Measurements from ENCODE around the gene GPR39.

Gene GPR39

DNA sequence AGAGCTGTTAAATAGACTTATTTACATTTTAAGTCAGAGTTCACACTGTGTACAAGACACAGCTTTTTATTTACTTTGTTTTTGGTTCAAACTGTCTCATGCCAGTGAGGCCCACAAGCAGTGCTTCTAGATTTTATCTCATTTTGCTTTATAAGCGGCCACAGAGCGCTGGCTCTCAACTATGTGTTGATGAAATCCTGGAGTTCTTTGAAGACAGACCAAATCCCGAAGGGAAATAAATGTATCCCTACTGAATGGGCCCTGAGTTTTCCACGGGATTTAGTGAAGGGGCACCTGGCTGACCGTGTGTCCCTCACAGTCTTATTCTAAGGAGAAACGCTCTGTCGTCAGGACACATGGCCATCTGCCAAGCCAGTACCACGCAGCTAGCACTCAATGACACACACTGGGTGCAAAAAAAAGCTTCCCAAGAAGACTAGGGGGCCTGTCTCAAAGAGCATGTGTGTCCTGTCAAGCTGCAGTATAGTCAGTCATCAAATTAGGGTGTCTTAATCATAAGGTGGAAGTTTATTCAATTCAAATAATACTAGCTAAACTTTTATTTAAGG lies 230.0 kb downstream of the GPR39 start:
- no peak for DNase-seq

DNA sequence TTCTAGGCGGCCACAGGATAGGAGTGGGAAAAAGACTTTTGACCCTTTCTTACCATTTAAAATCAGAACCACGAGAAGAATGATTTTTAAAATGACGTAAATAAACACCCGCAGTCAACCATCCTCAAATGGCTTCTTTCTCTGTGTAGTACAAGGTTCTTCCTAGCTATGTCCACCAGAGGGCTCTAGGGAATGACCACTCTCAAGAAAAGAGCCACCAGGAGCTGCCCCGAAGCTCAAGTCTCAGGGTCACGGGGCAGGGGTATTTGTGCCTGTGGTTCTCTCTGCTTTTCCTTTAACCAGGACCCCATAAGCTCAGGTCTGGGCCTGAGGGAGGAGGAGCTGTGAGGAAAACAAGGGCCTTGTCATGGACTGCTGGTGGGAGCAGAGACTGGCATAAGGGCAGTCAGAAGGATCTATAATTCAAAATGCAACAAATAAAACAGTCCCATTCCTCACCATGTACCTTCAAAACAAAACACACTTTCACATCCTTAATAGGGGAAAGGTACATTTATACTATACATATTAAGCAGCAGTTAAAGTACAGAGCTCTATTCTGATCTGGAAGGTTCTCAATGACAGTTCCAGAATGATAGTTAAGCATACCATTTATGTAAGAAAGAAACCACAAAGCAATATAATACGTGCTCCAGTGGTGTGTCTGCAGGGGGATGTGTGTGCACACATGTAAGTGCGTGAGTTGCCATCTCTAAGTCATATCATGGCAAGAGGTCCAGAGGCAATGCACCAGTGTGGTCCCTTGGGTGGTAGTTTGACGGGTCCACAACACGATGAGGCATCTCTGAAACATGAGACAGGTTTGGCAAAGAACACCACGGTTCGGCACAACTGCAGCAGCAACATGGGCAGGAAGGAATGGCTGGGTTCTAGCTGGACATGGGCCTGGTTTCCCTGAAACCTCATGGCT lies 234.8 kb downstream of the GPR39 start:
- DNase-seq = no peak

DNA sequence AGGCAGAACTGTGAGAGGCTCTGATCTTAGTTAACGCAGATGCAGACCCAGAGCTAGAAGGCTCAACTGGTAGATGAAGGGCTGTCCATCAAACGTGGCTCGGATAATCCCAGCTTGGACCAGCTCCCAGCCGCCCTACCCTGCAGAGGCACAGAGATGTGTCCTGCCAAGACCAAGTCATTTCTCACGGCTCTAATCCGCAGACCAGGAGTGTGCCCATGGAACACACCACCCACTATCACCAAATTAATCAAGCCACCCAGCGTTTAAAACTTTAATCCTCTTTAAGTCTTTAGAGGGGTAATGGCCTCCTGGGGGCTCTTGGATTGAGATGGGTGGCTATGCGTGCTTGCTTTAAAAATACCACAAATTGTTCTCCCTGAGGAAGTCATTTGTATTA lies 235.9 kb downstream of the GPR39 start:
- no peak for DNase-seq

DNA sequence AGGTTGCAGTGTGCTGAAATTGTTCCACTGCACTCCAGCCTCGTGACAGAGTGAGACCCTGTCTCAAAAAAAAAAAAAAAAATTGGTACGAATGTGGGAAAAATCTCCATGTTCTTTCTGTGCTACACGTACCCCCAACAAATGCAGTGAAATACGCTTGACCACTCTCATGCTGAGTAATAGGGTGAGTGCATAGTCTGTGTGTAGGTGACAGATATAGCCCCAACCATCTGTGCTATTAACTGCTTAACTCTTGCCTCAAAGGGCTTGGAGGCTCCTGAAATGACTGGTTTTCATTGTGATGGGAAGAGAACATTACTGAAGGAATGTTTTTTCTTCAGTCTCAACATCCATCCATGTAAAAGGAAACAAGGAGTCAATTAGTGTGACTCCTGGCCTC lies 237.7 kb downstream of the GPR39 start:
- no peak for DNase-seq

- DNase-seq = no peak
Observed at GRCh38 chr2:132654968-132655367, 238.4 kb downstream of the GPR39 start.

DNA sequence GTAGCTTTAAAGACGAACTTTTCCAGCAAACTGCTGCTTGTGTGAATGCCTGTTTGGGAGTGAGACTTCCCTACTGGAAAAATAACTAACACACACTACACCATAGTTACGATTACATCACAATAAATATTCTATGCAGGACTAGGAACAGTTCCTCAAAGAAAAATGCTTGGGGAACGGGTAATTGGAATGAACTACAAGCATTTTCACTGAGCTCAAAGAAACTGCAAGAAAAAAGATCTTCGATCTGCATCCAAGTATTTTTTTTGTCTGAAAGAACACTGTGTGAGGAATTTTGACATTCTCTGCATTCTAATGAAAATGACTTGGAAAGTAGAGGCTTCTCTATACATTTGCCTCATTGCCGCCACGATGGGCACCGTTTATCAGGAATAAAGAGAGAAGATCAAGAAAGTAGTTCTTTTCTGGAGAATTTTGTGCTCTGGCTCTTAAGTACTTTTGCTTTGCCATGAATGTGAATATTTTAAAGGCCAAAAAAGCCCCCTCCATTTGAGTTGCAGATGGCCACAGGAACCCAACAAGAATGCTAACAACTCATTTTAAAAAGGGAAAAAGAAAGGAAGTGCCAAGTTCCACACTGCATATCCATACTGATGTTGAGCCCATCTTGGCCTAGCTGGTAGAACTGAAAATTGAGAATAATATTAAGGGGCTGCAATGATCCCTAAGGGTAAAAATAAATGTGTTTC lies 239.8 kb downstream of the GPR39 start:
- DNase-seq = no peak

GRCh38 chr2:132659331-132659730 lies 242.7 kb downstream of the GPR39 start:
- DNase-seq = no peak

- no peak for DNase-seq
Observed at GRCh38 chr2:132662732-132663131, 246.1 kb downstream of the GPR39 start.

GRCh38 chr2:132664096-132664495 lies 247.5 kb downstream of the GPR39 start:
- no peak for DNase-seq

DNA sequence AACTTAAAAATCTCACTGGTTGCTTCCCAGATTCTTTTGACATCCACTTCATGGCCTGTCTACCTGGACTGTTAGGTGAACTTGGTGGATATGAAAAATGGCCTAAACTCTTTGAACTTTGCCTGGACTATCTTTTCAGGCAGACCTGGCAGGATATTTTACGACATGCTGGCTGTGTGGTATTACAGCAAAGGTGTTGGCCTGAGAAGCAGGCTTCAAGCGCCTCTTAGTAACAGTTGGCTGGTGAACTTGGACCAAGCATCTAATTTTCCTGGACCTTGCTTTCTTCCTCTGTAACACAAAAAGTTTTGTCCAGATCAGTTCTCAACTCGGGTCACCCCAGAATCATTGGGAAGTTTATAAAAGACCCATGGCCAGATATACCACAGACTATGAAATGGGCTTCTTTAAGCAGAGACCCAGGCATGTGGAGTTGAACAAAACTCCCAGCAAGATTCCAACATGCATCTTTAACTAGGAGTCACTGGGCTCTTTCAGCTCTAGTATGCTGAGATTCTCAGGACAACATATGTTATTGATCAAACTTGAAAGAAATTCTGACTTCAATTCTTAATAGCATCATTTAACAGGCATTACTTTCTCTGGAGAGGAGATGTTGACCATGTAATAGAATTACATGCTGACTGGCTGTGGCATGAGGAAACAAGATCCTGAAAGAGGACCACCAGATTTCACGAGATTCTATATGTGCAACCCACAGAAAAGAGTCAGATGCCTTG lies 249.0 kb downstream of the GPR39 start:
- no peak for DNase-seq

DNA sequence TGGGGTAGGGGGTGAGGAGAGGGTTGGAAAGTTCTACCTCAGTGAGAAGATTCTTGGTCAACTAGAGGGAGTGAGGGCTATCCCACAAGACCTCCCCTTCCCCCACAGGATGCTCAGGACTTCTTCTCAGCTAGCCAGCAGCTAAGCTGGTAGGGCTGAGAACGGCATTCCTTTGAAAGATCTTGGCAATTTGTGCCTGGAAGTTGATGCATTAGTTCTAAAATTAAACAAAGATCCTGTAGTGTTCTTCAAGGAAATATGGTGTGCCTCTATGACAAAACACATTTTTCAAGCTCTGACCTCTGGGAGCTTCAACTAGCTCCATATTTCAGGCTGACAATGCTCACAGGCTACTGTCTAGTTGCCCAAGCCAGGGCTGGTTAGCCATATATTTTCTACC lies 251.1 kb downstream of the GPR39 start:
- no peak for DNase-seq

DNA sequence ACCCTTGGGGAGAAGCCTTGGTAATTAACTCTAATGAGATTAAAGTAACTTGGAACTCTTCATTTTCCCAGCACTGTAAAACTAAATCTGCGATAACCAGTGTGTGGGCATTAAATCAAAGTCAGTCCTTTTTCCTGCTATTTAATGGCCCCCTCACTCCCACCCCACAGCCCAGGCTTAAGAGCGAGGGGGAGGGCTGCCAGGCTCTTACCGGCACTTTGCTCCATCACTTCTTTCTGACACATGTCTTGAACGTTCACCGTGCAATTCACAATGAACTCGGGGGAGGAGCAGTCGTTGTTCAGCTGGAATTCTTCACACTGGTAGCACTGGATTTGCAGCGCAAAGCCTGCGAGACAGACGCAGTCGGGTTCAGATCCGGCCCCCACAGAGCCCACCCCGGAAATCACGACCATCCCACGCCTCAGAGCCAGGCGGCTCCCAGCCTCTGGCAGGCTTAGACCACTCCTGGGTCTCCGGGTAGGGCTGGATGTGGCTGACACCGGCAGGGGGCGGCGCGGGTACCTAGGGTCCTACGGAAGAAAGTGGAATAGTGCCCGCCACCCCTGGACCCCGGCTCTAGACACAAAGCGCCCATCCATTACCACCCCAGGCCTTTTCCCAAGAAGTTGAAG lies 251.7 kb downstream of the GPR39 start:
- DNase-seq = no peak

DNA sequence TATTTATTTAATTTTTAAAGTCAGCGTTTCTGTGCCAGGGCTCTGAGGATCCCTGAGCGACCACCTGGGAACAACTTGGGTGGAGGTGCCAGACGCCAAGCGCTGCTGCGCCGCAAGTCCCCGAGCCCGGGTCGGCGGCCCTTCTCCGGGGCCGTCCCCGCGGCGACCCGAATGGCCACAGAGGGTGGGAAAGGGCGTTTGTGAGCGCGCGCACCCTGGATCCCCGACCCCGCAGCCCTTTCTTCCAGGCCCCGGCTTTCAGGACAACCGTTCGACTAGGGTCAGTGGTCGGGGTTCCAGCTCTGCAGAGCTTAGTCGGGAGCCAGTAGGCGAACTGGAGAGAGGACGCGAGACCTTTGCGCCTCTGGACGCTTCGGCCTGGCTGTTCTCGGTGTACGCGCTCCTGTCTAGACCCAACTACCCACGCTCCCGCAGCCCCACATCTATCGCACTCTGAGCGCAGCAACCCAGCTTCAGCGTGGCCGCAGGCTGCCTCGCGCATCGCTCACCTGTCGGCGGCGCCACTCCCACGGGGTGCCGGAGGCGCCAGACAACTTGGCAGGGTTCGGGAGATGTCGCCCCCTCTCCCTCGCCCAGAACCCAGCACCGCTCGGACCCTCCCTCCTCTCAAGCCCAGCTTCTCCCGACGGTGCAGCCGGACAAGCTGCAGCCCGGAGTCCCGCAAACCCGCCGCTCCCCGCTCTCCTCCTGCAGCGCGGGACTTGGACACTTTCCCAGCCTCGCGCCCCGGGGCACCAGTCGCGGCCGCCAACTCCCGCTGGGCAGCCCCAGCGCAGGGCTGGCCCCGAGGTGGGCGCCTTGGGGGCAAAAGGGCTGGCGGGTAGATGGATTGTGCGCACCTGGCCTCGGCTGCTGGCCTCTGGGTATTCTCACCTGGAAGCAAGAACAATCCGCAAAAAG lies 252.6 kb downstream of the GPR39 start:
- no peak for DNase-seq

DNA sequence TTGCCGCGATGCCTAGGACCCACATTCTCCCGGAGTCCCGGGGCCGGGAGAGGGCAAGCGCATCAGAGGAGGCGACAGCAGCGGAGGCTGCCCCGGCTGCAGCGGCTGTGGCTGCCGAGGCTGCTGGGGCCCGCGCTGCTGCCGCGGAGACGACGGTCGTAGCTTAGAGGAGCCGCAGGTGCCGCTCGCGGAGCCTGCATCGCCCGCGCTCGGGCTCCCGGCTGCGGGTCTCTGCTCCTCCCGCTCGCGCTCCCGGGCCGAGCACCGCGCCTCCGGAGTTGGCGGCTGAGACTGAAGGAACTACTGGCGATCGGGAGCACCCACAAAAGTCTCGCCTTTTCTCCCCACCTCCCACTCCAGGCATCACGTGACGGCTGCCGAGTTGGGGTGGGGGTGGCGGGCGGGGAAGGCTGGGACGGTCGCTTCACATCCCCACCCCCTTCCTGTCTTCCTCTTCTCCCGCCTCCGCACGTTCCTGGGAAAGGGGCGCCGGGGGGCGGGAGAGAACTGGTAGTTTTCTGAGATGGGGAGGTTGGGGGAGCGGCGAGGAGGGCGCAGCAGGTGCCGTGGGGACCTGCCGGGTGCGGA lies 253.4 kb downstream of the GPR39 start, which contains the start of gene LYPD1:
Gene LYPD1, minus strand, starts transcription at position 298 of the 588 bp plus-strand sequence. Its CDS starts 273 bp downstream, at position 25.
- DNase-seq = no peak

DNA sequence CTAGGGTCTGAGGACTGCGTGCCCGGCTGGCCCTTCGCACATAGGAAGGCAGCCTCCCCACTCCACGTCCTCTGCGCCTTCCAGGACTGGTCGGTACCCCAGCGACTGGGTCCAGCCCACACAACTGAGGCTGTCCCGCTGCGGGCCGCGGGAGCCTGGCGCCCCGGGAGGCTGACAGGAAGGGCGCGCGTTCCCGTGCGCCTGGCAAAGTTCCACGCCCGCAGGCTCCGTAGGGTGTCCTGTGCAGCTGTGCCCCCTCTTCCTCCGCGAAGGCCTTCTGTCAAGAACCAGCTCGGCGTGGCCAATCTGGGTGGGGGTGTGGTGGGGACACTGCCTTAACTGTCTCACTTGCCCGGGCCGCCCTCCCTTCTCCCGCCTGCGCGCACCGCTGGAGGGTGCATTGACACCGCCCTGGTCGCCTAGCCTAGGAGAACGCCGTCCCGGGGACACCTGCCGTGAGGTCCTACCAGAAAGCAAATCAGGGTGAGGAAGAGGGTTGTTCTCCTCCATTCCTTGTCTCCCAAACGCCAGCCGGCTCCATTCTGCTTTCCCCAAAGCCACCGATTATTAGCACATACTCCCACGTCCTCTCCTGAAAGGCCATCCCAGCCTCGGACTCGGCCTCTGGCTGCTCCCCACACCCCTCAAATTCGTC lies 254.0 kb downstream of the GPR39 start:
- no peak for DNase-seq

- no peak for DNase-seq
Observed at GRCh38 chr2:132671151-132671835, 254.7 kb downstream of the GPR39 start.

DNA sequence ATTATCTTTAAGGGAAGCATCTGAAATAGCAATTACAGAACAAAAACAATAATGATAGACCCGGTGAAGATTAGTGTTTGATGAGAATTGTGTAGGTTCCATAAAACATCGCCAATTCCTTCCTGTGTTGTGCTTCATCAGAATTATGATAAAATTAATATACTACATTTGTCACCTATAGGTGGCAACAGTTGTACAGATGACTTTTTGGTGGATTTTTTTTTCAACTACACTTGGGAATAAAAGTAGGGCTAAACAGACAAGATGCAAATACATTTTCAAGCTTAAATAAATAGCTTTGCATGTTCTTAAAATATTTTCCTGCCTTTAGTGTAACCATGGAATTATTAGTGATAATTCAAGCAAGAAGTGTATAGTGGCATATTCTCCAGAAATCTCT lies 260.4 kb downstream of the GPR39 start:
- DNase-seq = no peak

GRCh38 chr2:132677661-132678060 lies 261.1 kb downstream of the GPR39 start:
- no peak for DNase-seq

- no peak for DNase-seq
Observed at GRCh38 chr2:132678483-132678882, 261.9 kb downstream of the GPR39 start.

DNA sequence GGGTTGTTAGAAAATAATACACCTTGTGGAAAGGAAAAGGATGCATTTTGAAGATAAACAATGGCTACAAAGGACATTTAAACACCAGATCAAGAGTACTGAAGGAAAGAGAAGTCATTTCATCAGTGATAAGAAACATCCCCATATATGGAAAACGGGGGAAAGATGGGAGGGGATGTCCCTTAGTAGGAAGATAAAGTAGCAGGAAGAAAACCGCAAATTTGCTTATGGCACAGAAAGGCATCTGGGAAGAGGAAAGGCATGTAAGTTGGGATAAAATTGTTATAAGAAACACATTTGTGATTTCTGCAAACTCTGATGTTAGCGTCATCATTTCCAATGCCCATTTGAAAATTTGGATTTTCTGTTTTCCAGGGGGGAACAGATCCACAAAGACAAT lies 263.9 kb downstream of the GPR39 start:
- no peak for DNase-seq
